H9 (cell line): ENCODE results near the gene CTNNBL1. TPM values are rescaled to one million over a fixed set of nuclear protein-coding genes. Genes with fewer than 3 reads are reported as not detected.

ENCODE experiments used
- DNase-seq: peaks from one replicate; pipeline ENCODE4 v3.0.0-alpha.2; 2017
- H2AFZ ChIP-seq: one replicate; pipeline ENCODE4 v1.6.1; 2013; ENCODE audit warnings: mild to moderate bottlenecking, low read length, control low read depth, moderate library complexity
- H2AK5ac ChIP-seq: 2 replicates; pipeline ENCODE4 v1.6.1; 2013; ENCODE audit warnings: low read length, control low read depth, mixed read lengths; ENCODE audit not compliant: insufficient read length
- H2BK120ac ChIP-seq: one replicate; pipeline ENCODE4 v1.6.1; 2013; ENCODE audit warnings: low read depth, mild to moderate bottlenecking, low read length, control low read depth, inconsistent platforms; ENCODE audit not compliant: poor library complexity, severe bottlenecking
- H2BK12ac ChIP-seq: 2 replicates; pipeline ENCODE4 v1.6.1; 2013; ENCODE audit warnings: low read length, control low read depth, mixed read lengths, low read depth; ENCODE audit not compliant: insufficient read length
- H2BK15ac ChIP-seq: 2 replicates; pipeline ENCODE4 v1.6.1; 2013; ENCODE audit warnings: low read depth, low read length, control low read depth
- H2BK20ac ChIP-seq: one replicate; pipeline ENCODE4 v1.6.1; 2013; ENCODE audit warnings: low read depth, mild to moderate bottlenecking, low read length, control low read depth, inconsistent platforms; ENCODE audit not compliant: poor library complexity, severe bottlenecking
- H2BK5ac ChIP-seq: 2 replicates; pipeline ENCODE4 v1.6.1; 2013; ENCODE audit warnings: low read length, control low read depth, mixed read lengths; ENCODE audit not compliant: insufficient read length
- H3K14ac ChIP-seq: 2 replicates; pipeline ENCODE4 v1.6.1; 2013; ENCODE audit warnings: low read length, control low read depth; ENCODE audit not compliant: insufficient read depth
- H3K18ac ChIP-seq: 2 replicates; pipeline ENCODE4 v1.6.1; 2013; ENCODE audit warnings: low read depth, mild to moderate bottlenecking, mixed read lengths, low read length, control low read depth; ENCODE audit not compliant: insufficient read length
- H3K23ac ChIP-seq: 2 replicates; pipeline ENCODE4 v1.6.1; 2013; ENCODE audit warnings: low read length, control low read depth, mixed read lengths, low read depth; ENCODE audit not compliant: insufficient read length
- H3K23me2 ChIP-seq: 2 replicates; pipeline ENCODE4 v1.6.1; 2013; ENCODE audit warnings: low read depth, mild to moderate bottlenecking, mixed read lengths, low read length, control low read depth; ENCODE audit not compliant: insufficient read length, poor library complexity, severe bottlenecking
- H3K27ac ChIP-seq: 2 replicates; pipeline ENCODE4 v1.5.1; 2013; ENCODE audit warnings: low read length, control low read depth, mixed read lengths, low read depth; ENCODE audit not compliant: insufficient read length
- H3K27me3 ChIP-seq: 2 replicates; pipeline ENCODE4 v1.6.1; 2013; ENCODE audit warnings: low read length, control low read depth, inconsistent platforms; ENCODE audit not compliant: insufficient read depth
- H3K4ac ChIP-seq: 2 replicates; pipeline ENCODE4 v1.6.1; 2013; ENCODE audit warnings: low read depth, mild to moderate bottlenecking, control low read depth, inconsistent platforms, low read length, moderate library complexity
- H3K4me1 ChIP-seq: 2 replicates; pipeline ENCODE4 v1.6.1; 2013; ENCODE audit warnings: low read length, control low read depth, inconsistent platforms; ENCODE audit not compliant: insufficient read depth
- H3K4me2 ChIP-seq: 2 replicates; pipeline ENCODE4 v1.6.1; 2013; ENCODE audit warnings: low read length, control low read depth, mixed read lengths; ENCODE audit not compliant: insufficient read length, insufficient read depth
- H3K56ac ChIP-seq: 2 replicates; pipeline ENCODE4 v1.6.1; 2013; ENCODE audit warnings: low read depth, mild to moderate bottlenecking, mixed read lengths, low read length, control low read depth; ENCODE audit not compliant: insufficient read length
- H3K79me1 ChIP-seq: 2 replicates; pipeline ENCODE4 v1.6.1; 2013; ENCODE audit warnings: low read depth, mild to moderate bottlenecking, moderate library complexity, low read length, control low read depth, inconsistent platforms; ENCODE audit not compliant: insufficient read depth, poor library complexity, severe bottlenecking
- H3K79me2 ChIP-seq: 2 replicates; pipeline ENCODE4 v1.6.1; 2013; ENCODE audit warnings: low read length, control low read depth, inconsistent platforms; ENCODE audit not compliant: insufficient read depth
- H3K9ac ChIP-seq: 2 replicates; pipeline ENCODE4 v1.6.1; 2013; ENCODE audit warnings: low read length, control low read depth, mixed read lengths; ENCODE audit not compliant: insufficient read length; ENCODE audit errors: extremely low read depth
- H3K9me3 ChIP-seq: one replicate; pipeline ENCODE4 v1.6.1; 2013; ENCODE audit warnings: low read depth, low read length, inconsistent platforms; ENCODE audit not compliant: control insufficient read depth
- H3T11ph ChIP-seq: one replicate; pipeline ENCODE4 v1.6.1; 2013; ENCODE audit warnings: mild to moderate bottlenecking, low read length, control low read depth, inconsistent platforms
- H4K20me1 ChIP-seq: one replicate; pipeline ENCODE4 v1.6.1; 2013; ENCODE audit not compliant: control insufficient read depth, insufficient read length, insufficient read depth
- H4K5ac ChIP-seq: 2 replicates; pipeline ENCODE4 v1.6.1; 2013; ENCODE audit warnings: low read depth, mild to moderate bottlenecking, mixed read lengths, low read length, control low read depth; ENCODE audit not compliant: insufficient read length
- H4K8ac ChIP-seq: replicated peaks from 2 replicates; pipeline ENCODE4 v1.6.1; 2013; ENCODE audit warnings: low read length, control low read depth, mixed read lengths, low read depth; ENCODE audit not compliant: insufficient read length
- H4K91ac ChIP-seq: 2 replicates; pipeline ENCODE4 v1.6.1; 2013; ENCODE audit warnings: low read depth, mild to moderate bottlenecking, moderate library complexity, mixed read lengths, low read length, control low read depth; ENCODE audit not compliant: insufficient read length
- H3K27ac Mint-ChIP-seq, 3 experiments: 2 replicates in 2 of 3; 3 replicates in 1 of 3; pipeline ENCODE4 v1.8.0; 2020 to 2021; ENCODE audit warnings: mixed read lengths in 3 of 3, mild to moderate bottlenecking in 1 of 3, moderate library complexity in 1 of 3
- H3K27me3 Mint-ChIP-seq: 2 replicates; pipeline ENCODE4 v1.8.0; 2021; ENCODE audit warnings: low read depth, mild to moderate bottlenecking, moderate library complexity, mixed read lengths
- H3K36me3 Mint-ChIP-seq, 3 experiments: 2 replicates in 2 of 3; 3 replicates in 1 of 3; pipeline ENCODE4 v1.8.0; 2020 to 2021; ENCODE audit warnings: low read depth in 3 of 3, mixed read lengths in 3 of 3; ENCODE audit not compliant: insufficient read depth in 1 of 3
- H3K4me1 Mint-ChIP-seq, 2 experiments: 2 replicates each; pipeline ENCODE4 v1.8.0; 2020; ENCODE audit warnings: mixed read lengths in 2 of 2
- H3K4me3 Mint-ChIP-seq, 2 experiments: 2 replicates in 1 of 2; 3 replicates in 1 of 2; pipeline ENCODE4 v1.8.0; 2020 to 2021; ENCODE audit warnings: mild to moderate bottlenecking in 2 of 2, mixed read lengths in 2 of 2, moderate library complexity in 1 of 2
- H3K9me3 Mint-ChIP-seq, 2 experiments: 2 replicates in 1 of 2; 3 replicates in 1 of 2; pipeline ENCODE4 v1.8.0; 2020; ENCODE audit warnings: mild to moderate bottlenecking in 2 of 2, mixed read lengths in 2 of 2, moderate library complexity in 1 of 2
- WGBS: extraction: QIAGEN DNeasy Blood & Tissue Kit; methylation state at CpG from one replicate; pipeline ENCODE4 v1.1.7; 2013; ENCODE audit warnings: missing lambda C conversion rate, low lambda C conversion rate, mixed read lengths; ENCODE audit not compliant: insufficient read length; ENCODE audit errors: extremely low coverage; 5-methylcytosine and 5-hydroxymethylcytosine counted together
- total RNA-seq: library from RNA; stranded (reverse); gene quantifications from 2 replicates; pipeline ENCODE4 v1.2.1, GENCODE V29; 2021
- TF ChIP-seq, protein P1 (sequence below): fragments of 200-600 bp; sonication (generic); conservative IDR thresholded peaks from 3 replicates; pipeline ENCODE4 v1.8.0; 2021; ENCODE audit warnings: antibody characterized with exemption, mild to moderate bottlenecking

CTNNBL1 gene
- total RNA-seq, 1 experiment from 2014 or later, result 67.2 TPM

DNA sequence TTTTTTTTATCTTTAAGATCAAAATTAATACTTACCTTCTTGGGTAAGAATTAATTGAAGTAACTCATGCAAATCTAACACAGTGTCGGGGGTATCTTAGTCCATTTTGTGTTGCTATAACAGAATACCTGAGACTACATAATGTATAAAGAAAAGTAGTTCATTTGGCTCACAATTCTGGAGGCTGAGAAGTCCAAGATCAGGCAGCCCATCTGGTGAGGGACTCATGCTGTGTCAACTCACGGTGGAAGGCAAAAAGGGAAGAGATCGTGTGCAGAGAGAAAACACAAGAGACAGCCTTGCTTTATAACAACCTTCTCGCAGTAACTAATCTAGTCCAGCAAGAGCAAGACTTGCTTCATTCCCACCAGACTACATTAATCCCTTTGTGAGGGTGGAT is 116.2 kb downstream of the CTNNBL1 start:
- H3K23me2 ChIP-seq, result no peaks in the 10 kb centered on the region
- peaks cover 12 to 17% of the 10 kb centered on the region in 2 experiments for H3K4me1 Mint-ChIP-seq
- H2BK12ac ChIP-seq, result no peak overlapping the region
- no peaks in the 10 kb centered on the region for H3K27me3 Mint-ChIP-seq
- no peak overlapping the region for H3K56ac ChIP-seq
- no peak overlapping the region for H4K8ac ChIP-seq
- no peak overlapping the region for H4K5ac ChIP-seq
- H3K23ac ChIP-seq, result no peak overlapping the region
- H3K9me3 ChIP-seq, result no peaks in the 10 kb centered on the region
- H3K36me3 Mint-ChIP-seq, result peaks cover 6 to 13% (median 8%) of the 10 kb centered on the region in 3 experiments; a peak in 5 of 7 replicates
- H3K27ac ChIP-seq, result no peak overlapping the region
- H2AFZ ChIP-seq, result no peak overlapping the region
- no peak overlapping the region for H2BK120ac ChIP-seq
- H2BK20ac ChIP-seq, result no peak overlapping the region
- no peak overlapping the region for H4K91ac ChIP-seq
- no peak overlapping the region for H3K14ac ChIP-seq
- H3K9me3 Mint-ChIP-seq, result no peaks in the 10 kb centered on the region
- no peaks in the 10 kb centered on the region for H3K79me2 ChIP-seq
- no peaks in the 10 kb centered on the region for H3K27me3 ChIP-seq
- no peak for DNase-seq
- H2BK15ac ChIP-seq, result no peak overlapping the region
- no peaks in the 10 kb centered on the region for H4K20me1 ChIP-seq
- H3K4me2 ChIP-seq, result no peak overlapping the region
- no peak overlapping the region for H2AK5ac ChIP-seq
- WGBS, result no CpG with 5 or more reads among the region's 4 CpGs
- peaks cover 4% of the 10 kb centered on the region; the same call in 1 of the 2 replicates for H3K4me1 ChIP-seq
- H3K79me1 ChIP-seq, result no peaks in the 10 kb centered on the region
- TF ChIP-seq, protein P1, sequence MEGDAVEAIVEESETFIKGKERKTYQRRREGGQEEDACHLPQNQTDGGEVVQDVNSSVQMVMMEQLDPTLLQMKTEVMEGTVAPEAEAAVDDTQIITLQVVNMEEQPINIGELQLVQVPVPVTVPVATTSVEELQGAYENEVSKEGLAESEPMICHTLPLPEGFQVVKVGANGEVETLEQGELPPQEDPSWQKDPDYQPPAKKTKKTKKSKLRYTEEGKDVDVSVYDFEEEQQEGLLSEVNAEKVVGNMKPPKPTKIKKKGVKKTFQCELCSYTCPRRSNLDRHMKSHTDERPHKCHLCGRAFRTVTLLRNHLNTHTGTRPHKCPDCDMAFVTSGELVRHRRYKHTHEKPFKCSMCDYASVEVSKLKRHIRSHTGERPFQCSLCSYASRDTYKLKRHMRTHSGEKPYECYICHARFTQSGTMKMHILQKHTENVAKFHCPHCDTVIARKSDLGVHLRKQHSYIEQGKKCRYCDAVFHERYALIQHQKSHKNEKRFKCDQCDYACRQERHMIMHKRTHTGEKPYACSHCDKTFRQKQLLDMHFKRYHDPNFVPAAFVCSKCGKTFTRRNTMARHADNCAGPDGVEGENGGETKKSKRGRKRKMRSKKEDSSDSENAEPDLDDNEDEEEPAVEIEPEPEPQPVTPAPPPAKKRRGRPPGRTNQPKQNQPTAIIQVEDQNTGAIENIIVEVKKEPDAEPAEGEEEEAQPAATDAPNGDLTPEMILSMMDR, result no peak
- H3K4ac ChIP-seq, result no peak overlapping the region
- no peak overlapping the region for H3K9ac ChIP-seq
- H3K18ac ChIP-seq, result no peak overlapping the region
- H3K27ac Mint-ChIP-seq, result no peak overlapping the region
- no peak overlapping the region for H2BK5ac ChIP-seq
- no peak overlapping the region for H3T11ph ChIP-seq
- H3K4me3 Mint-ChIP-seq, result no peak overlapping the region
